ENCODE data around the gene ABHD16B.

ABHD16B gene

DNA sequence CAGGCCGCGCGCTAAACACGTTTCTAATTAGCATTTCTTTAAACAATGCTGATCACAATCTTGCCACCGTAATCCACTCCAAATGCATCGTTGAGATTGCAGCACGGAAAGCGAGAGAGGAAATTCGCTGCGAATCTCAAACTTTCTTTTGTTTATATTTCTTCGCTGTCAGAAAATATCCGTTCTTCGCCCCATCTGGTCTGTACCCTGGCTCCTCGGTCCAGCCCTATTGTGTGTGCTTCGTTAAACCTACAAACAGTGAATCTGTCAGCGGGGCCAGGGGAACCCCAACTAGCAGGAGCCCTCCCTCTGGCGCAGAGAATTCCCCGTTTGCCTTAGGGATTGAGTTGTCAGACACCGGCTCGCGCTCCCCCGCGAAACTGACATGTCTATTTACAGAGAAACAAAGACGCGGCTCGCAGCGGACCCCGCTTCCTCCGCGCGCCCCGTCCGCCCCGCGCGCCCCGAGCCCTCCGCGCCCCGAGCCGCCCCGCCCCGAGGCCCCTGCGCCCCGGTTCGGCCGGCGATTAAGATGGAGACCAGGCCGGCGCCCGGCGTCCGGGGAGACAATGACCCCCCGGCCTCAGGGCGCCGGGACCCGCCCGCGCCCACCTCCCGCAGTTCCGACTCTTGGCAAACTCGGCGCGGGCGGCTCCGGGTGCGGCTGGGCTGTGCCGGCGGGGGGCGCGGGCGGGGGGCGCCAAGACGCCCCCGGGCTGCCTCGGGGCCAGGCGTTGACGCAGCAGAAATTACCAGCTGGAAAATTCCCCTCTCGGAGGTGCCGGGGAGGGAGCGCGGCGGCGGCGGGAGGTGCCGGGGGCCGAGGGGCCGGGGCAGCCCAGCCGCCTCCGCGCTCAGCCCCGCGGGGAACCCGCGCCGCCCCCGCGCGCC lies 31.1 kb upstream of the ABHD16B start:
- H3K4me3 ChIP-seq (ENCODE audit: low read depth, low read length), result peak overlapping the region; percentile 63
- TF ChIP-seq, protein P1, sequence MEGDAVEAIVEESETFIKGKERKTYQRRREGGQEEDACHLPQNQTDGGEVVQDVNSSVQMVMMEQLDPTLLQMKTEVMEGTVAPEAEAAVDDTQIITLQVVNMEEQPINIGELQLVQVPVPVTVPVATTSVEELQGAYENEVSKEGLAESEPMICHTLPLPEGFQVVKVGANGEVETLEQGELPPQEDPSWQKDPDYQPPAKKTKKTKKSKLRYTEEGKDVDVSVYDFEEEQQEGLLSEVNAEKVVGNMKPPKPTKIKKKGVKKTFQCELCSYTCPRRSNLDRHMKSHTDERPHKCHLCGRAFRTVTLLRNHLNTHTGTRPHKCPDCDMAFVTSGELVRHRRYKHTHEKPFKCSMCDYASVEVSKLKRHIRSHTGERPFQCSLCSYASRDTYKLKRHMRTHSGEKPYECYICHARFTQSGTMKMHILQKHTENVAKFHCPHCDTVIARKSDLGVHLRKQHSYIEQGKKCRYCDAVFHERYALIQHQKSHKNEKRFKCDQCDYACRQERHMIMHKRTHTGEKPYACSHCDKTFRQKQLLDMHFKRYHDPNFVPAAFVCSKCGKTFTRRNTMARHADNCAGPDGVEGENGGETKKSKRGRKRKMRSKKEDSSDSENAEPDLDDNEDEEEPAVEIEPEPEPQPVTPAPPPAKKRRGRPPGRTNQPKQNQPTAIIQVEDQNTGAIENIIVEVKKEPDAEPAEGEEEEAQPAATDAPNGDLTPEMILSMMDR (IDR thresholded peaks at IDR 0.05; ENCODE audit: low read depth, low read length), result no peak

DNA sequence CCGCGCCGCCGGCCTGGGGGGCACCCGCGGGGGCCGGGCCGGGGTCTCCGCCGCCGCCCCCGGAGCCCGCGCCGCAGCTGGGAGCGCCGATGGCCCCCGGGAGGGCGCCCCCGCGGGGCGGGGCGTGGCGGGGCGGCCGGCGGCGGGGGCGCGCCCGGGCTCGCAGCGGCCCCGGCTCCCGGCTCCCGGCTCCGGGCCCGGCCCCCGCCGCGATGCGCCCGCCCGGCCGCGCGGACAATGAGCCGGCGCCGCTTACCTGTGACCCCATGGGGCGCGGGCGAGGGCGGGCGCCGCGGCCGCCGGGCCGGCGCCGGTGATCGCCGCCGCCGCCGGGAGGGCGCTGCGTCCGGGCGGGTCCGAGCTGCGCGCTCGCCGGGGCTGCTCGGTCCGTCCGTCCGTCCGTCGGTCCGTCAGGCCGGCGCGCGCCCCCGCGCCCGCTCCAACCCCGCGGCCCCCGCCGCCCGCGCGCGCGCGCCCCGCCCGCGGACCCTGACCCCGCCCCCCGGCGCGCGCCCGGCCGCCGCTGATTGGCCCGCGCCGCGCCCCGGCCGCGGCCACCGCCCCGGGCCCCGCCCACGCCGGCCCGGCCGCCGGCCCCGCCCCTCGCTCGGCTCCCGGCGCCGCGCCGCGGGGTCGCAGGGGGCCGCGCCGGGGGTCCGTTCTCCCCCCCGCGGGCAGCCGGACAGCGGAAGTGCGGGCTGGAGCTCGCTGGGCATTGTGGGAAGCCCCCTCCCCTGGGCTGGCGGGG lies 30.3 kb upstream of the ABHD16B start, which contains the start of gene ZBTB46:
Gene ZBTB46 (minus strand): TSS at position 424 of the 748 bp plus-strand sequence. CDS start 40,507 bp downstream, outside the sequence.
- TF ChIP-seq, protein P1 (IDR thresholded peaks at IDR 0.05; ENCODE audit: low read depth, low read length), result no peak
- peak within 1 kb of the TSS; percentile 63 for H3K4me3 ChIP-seq (ENCODE audit: low read depth, low read length)

DNA sequence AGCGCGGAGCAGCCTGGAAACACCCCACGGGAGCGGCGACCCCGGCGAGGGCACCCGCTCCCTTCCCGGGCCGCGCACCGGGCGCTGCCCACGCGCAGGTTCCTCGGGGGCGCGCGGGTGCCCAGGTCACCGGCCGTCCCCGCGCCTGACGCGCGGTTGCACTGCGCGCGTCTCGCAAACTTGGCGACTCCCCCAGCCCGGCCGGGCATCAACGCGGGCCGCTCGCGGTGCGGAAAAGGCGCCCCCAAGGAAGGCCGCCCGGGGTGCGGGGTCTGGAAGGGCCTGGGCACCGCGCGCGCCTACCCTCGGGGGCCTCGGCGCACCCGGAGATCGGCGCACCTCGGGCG lies 29.7 kb upstream of the ABHD16B start:
- H3K4me3 ChIP-seq (ENCODE audit: low read depth, low read length), result peak overlapping the region; percentile 40
- TF ChIP-seq, protein P1 (IDR thresholded peaks at IDR 0.05; ENCODE audit: low read depth, low read length), result no peak

DNA sequence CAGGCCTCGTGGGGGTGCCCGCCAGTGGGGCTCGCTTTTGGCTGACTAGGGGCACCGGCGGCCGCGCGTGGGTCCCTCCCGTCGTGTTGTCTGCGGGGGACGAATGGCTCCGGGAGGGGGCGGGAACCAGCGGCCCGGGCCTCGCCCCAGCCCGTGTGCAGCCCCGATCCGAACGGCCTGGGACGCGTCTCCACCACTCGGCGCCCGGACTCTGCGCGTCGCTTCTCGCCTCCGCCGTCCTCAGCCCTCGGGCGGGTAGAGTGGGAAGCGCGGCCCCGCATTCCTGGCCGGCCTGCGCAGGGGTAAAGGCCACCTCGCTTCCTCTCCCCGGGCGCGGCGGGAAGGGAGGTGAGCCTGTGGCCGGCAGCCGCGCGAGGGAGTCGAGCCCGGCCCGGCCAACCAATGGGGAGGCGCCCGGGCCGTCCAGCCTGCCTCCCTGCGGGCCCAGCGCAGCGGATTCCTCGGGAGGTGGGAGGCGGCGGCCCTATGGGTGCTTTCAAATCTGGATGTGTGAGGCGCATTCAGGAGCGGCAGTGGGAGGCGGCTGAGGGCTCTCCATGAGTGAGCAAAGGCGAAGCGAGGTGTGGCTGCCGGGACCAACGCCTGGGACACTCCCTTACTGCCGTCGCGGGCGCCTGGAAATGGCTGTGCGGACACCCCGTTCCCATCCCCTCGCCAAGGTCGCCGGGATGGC lies 29.2 kb upstream of the ABHD16B start:
- no peak overlapping the region for H3K4me3 ChIP-seq (ENCODE audit: low read depth, low read length)
- TF ChIP-seq, protein P1 (IDR thresholded peaks at IDR 0.05; ENCODE audit: low read depth, low read length), result no peak

DNA sequence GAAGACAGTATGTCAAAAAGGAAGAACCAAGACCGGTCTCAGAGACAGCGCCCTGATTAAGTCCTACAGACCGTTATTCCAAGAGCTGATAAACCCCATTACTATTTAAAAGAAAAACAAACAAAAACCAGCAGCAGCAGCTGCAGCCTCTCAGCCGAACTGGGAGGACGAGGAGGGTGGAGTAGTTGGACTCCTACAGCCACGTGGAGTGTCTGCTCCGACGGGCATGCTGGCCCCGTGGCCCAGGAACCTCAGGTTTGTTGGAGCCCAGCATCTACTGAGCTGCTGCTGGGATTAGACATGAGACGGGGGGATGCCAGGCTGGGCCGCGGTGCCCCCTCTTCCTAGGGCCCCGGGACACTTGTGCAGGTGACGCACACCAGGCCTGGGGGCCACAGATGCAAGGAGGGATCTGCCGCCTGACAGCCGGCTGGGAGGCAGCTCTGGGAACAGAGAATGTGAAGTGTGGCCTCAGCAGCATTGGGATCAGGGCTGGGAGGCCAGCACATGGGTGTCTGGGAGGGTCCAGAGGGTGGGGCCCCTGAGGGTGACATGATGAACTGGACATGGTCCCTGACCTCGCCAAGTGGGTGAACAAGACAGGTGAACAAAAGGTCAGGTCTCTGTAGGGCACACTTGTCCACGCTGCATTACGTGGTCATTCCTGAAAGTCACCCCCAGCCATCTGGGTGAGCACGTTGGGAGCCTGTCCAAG lies 27.4 kb upstream of the ABHD16B start:
- no peak overlapping the region for H3K4me3 ChIP-seq (ENCODE audit: low read depth, low read length)
- TF ChIP-seq, protein P1 (IDR thresholded peaks at IDR 0.05; ENCODE audit: low read depth, low read length), result no peak

DNA sequence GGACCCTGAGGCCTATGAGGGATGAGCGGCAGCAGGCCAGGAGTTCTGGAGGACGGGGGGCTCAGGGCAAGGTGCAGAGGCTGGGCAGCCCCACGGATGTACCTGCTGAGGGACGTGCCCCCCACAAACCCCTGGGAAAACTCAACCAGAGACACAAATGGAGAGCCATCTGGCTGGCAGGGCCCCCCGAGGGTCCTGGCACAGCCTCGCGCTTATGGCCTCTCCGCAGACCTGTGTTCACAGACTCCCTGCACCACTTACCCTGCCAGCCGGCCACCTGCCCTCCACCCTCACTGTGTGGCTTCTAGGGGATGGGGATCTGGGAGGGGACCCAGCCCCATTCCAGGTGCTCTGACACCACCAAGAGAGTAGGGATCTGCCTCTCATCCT lies 26.8 kb upstream of the ABHD16B start:
- TF ChIP-seq, protein P1 (IDR thresholded peaks at IDR 0.05; ENCODE audit: low read depth, low read length), result no peak
- no peak overlapping the region for H3K4me3 ChIP-seq (ENCODE audit: low read depth, low read length)

Measured in WI38 (cell line).